ENCODE measurements around the gene KLC1.

DNA sequence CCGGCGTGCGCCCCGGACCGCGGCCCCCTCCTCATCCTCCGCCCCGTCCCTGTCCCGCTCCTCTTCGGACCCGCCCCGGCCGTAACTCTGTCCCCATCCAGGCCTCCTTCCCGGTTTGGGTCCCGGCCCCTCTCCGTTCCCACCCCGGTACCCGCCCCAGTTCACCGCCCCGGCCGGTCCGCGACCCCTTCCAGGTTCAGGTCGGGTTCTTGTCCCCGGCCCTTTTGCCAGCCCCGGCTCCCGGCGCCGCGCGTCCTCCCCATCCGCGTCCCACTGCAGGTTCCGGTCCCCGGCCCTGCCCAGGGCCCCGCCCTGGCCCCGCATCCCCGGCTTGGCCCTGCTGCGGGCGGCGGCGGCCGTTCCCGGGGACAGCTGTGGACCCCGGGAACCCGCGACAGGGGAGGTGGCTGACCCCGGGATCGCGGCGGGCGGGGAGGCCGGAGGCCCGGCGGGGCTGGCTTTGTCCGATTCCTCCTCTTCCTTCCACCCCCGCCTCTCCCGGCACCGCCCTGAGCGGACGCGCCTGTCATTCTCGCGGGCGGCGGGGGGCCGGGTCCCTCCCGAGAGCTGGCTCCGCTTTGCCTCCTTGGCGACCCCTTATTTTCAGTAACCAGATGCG is 601 bp downstream of the KLC1 start:
- TF ChIP-seq, protein P1, sequence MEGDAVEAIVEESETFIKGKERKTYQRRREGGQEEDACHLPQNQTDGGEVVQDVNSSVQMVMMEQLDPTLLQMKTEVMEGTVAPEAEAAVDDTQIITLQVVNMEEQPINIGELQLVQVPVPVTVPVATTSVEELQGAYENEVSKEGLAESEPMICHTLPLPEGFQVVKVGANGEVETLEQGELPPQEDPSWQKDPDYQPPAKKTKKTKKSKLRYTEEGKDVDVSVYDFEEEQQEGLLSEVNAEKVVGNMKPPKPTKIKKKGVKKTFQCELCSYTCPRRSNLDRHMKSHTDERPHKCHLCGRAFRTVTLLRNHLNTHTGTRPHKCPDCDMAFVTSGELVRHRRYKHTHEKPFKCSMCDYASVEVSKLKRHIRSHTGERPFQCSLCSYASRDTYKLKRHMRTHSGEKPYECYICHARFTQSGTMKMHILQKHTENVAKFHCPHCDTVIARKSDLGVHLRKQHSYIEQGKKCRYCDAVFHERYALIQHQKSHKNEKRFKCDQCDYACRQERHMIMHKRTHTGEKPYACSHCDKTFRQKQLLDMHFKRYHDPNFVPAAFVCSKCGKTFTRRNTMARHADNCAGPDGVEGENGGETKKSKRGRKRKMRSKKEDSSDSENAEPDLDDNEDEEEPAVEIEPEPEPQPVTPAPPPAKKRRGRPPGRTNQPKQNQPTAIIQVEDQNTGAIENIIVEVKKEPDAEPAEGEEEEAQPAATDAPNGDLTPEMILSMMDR (IDR thresholded peaks at IDR 0.05; ENCODE audit: low read depth, low read length, poor library complexity, severe bottlenecking) = no peak
- no peak for TF ChIP-seq EZH2phosphoT487 (IDR thresholded peaks at IDR 0.05; ENCODE audit: borderline replicate concordance, low read length)

Data from DOHH2 (cell line).